ENCODE measurements around the gene EPHA6. TPM values are rescaled to one million over a fixed set of nuclear protein-coding genes. Genes with fewer than 3 reads are reported as not detected.

The EPHA6 gene
- total RNA-seq, 1 donor from 2014 or later, result 0.98 TPM

- DNase-seq (ENCODE audit: low spot score), result no peak
- ATAC-seq, result no peak
- intact Hi-C loops (cut with DNase I), result no loop called here
Measured at GRCh38 chr3:97655971-97656370, 841.6 kb downstream of the EPHA6 start.

- intact Hi-C loops (cut with DNase I), result no loop called here
- ATAC-seq (no peak), DNase-seq (ENCODE audit: low spot score) (no peak)
Measured at GRCh38 chr3:97656638-97657037, 842.2 kb downstream of the EPHA6 start.

GRCh38 chr3:97658668-97659285 lies 844.4 kb downstream of the EPHA6 start:
- intact Hi-C loops (cut with DNase I), result no loop called here
- ATAC-seq (no peak), DNase-seq (ENCODE audit: low spot score) (no peak)

- intact Hi-C loops (cut with DNase I), result no loop called here
- no peak for DNase-seq (ENCODE audit: low spot score)
- ATAC-seq, result no peak
Measured at GRCh38 chr3:97662264-97662663, 847.9 kb downstream of the EPHA6 start.

- ATAC-seq (no peak), DNase-seq (ENCODE audit: low spot score) (no peak)
- intact Hi-C loops (cut with DNase I), result no loop called here
Measured at GRCh38 chr3:97662762-97663161, 848.4 kb downstream of the EPHA6 start.

- ATAC-seq, result no peak
- no peak for DNase-seq (ENCODE audit: low spot score)
- intact Hi-C loops (cut with DNase I), result no loop called here
Measured at GRCh38 chr3:97665896-97666295, 851.5 kb downstream of the EPHA6 start.

GRCh38 chr3:97670952-97671351 lies 856.6 kb downstream of the EPHA6 start:
- intact Hi-C loops (cut with DNase I), result no loop called here
- ATAC-seq (no peak), DNase-seq (ENCODE audit: low spot score) (no peak)

GRCh38 chr3:97673357-97673997 lies 859.1 kb downstream of the EPHA6 start:
- intact Hi-C loops (cut with DNase I), result no loop called here
- no peak for ATAC-seq
- DNase-seq (ENCODE audit: low spot score), result no peak

GRCh38 chr3:97674461-97674860 lies 860.1 kb downstream of the EPHA6 start:
- intact Hi-C loops (cut with DNase I), result no loop called here
- DNase-seq (ENCODE audit: low spot score) (no peak), ATAC-seq (no peak)

- DNase-seq (ENCODE audit: low spot score) (no peak), ATAC-seq (no peak)
- intact Hi-C loops (cut with DNase I), result no loop called here
Measured at GRCh38 chr3:97680210-97680609, 865.8 kb downstream of the EPHA6 start.

GRCh38 chr3:97680696-97681095 lies 866.3 kb downstream of the EPHA6 start:
- ATAC-seq (no peak), DNase-seq (ENCODE audit: low spot score) (no peak)
- intact Hi-C loops (cut with DNase I), result no loop called here

GRCh38 chr3:97684490-97684889 lies 870.1 kb downstream of the EPHA6 start:
- ATAC-seq (no peak), DNase-seq (ENCODE audit: low spot score) (no peak)
- intact Hi-C loops (cut with DNase I), result no loop called here

GRCh38 chr3:97686258-97686657 lies 871.9 kb downstream of the EPHA6 start:
- DNase-seq (ENCODE audit: low spot score) (no peak), ATAC-seq (no peak)
- intact Hi-C loops (cut with DNase I), result no loop called here

- no peak for DNase-seq (ENCODE audit: low spot score)
- intact Hi-C loops (cut with DNase I), result no loop called here
- ATAC-seq, result no peak
Measured at GRCh38 chr3:97687734-97688133, 873.3 kb downstream of the EPHA6 start.

- no peak for ATAC-seq
- intact Hi-C loops (cut with DNase I), result no loop called here
- DNase-seq (ENCODE audit: low spot score), result no peak
Measured at GRCh38 chr3:97689111-97689510, 874.7 kb downstream of the EPHA6 start.

- intact Hi-C loops (cut with DNase I), result no loop called here
- no peak for ATAC-seq
- no peak for DNase-seq (ENCODE audit: low spot score)
Measured at GRCh38 chr3:97689962-97690361, 875.6 kb downstream of the EPHA6 start.

- ATAC-seq (no peak), DNase-seq (ENCODE audit: low spot score) (no peak)
- intact Hi-C loops (cut with DNase I), result no loop called here
Measured at GRCh38 chr3:97691354-97691753, 877.0 kb downstream of the EPHA6 start.

- ATAC-seq, result no peak
- intact Hi-C loops (cut with DNase I), result no loop called here
Measured at GRCh38 chr3:97692389-97692788, 878.0 kb downstream of the EPHA6 start.

GRCh38 chr3:97692831-97693230 lies 878.4 kb downstream of the EPHA6 start:
- DNase-seq (ENCODE audit: low spot score) (no peak), ATAC-seq (no peak)
- intact Hi-C loops (cut with DNase I), result no loop called here

More at GRCh38 chr3:97692389-97692788, 878.0 kb downstream of the EPHA6 start:
- no peak for DNase-seq (ENCODE audit: low spot score)

- no peak for DNase-seq (ENCODE audit: low spot score)
- intact Hi-C loops (cut with DNase I), result no loop called here
- ATAC-seq, result no peak
Measured at GRCh38 chr3:97694876-97695275, 880.5 kb downstream of the EPHA6 start.

- DNase-seq (ENCODE audit: low spot score), result no peak
- intact Hi-C loops (cut with DNase I), result no loop called here
- ATAC-seq, result no peak
Measured at GRCh38 chr3:97698691-97699090, 884.3 kb downstream of the EPHA6 start.

All from sciatic nerve (tissue), 2 donors.